Right atrium auricular region (tissue), 2 donors: Measurements from ENCODE around the gene CREB3L2. TPM values are rescaled to one million over a fixed set of nuclear protein-coding genes. Genes with fewer than 3 reads are reported as not detected.

Experiments
- DNase-seq: peaks from one replicate; pipeline ENCODE4 v3.0.0-alpha.2; 2019; ENCODE audit warnings: low spot score
- H3K27ac ChIP-seq, 2 donors: fragments of 200-600 bp; sonication (generic); 1 replicate in 1 of 2; 2 replicates in 1 of 2; pipeline ENCODE4 v1.5.1; 2016 to 2019
- H3K27me3 ChIP-seq, 2 donors: fragments of 200-600 bp; sonication (generic); one replicate each; pipeline versions ENCODE4 v1.5.1 to v1.6.0; 2017 to 2019
- H3K36me3 ChIP-seq: fragments of 200-600 bp; sonication (generic); one replicate; pipeline ENCODE4 v1.5.1; 2016
- H3K4me1 ChIP-seq, 2 donors: fragments of 200-600 bp; sonication (generic); one replicate each; pipeline versions ENCODE4 v1.5.1 to v1.6.0; 2017 to 2019
- H3K4me3 ChIP-seq, 2 donors: fragments of 200-600 bp; sonication (generic); 1 replicate in 1 of 2; 2 replicates in 1 of 2; pipeline ENCODE4 v1.5.1; 2017 to 2019; ENCODE audit warnings: mild to moderate bottlenecking in 1 of 2, moderate library complexity in 1 of 2
- H3K9me3 ChIP-seq, 2 donors: fragments of 200-600 bp; sonication (generic); one replicate each; pipeline ENCODE4 v1.5.1; 2019
- CTCF ChIP-seq, 2 donors: fragments of 200-600 bp; sonication (generic); IDR thresholded peaks; one replicate each; pipeline ENCODE4 v1.5.1; 2019; ENCODE audit warnings: antibody characterized with exemption in 2 of 2
- total RNA-seq, 2 donors: library from RNA; depleted of rRNA; stranded (reverse); fragments of >200 nt; gene quantifications; one replicate each; pipeline ENCODE4 v1.1.0, GENCODE V29; 2016

Gene CREB3L2
- total RNA-seq, 2 donors from 2014 or later: 25.6 to 39.6 TPM

GRCh38 chr7:137961200-137962177 lies 40.4 kb downstream of the CREB3L2 start:
- no peak for DNase-seq
- H3K4me1 ChIP-seq: peaks cover 0 to 70% of the 10 kb centered on the region in 2 donors
- H3K4me3 ChIP-seq: no peak overlapping the region
- no peaks in the 10 kb centered on the region for H3K27me3 ChIP-seq
- H3K36me3 ChIP-seq: no peaks in the 10 kb centered on the region
- no peak for TF ChIP-seq CTCF (IDR thresholded peaks at IDR 0.05)
- H3K27ac ChIP-seq: no peak overlapping the region
- H3K9me3 ChIP-seq: no peaks in the 10 kb centered on the region

- no peak for DNase-seq
- TF ChIP-seq CTCF (IDR thresholded peaks at IDR 0.05): no peak
- Histone ChIP-seq H3K36me3 (no peaks in the 10 kb centered on the region), H3K27ac (no peak overlapping the region), H3K4me3 (no peak overlapping the region), H3K4me1 (peaks cover 0 to 71% of the 10 kb centered on the region in 2 donors), H3K9me3 (no peaks in the 10 kb centered on the region), H3K27me3 (no peaks in the 10 kb centered on the region)
Measured at GRCh38 chr7:137960020-137960419, 41.9 kb downstream of the CREB3L2 start.

GRCh38 chr7:137958470-137959431 lies 43.1 kb downstream of the CREB3L2 start:
- no peak for DNase-seq
- Histone ChIP-seq H3K36me3 (no peaks in the 10 kb centered on the region), H3K4me1 (peaks cover 0 to 74% of the 10 kb centered on the region in 2 donors), H3K27ac (peak overlapping the region; percentile 49 to 63), H3K4me3 (no peak overlapping the region), H3K9me3 (no peaks in the 10 kb centered on the region), H3K27me3 (no peaks in the 10 kb centered on the region)
- TF ChIP-seq CTCF (IDR thresholded peaks at IDR 0.05): no peak

- H3K4me3 ChIP-seq: no peak overlapping the region
- peak; percentile 75 for DNase-seq
- H3K4me1 ChIP-seq: peaks cover 0 to 77% of the 10 kb centered on the region in 2 donors
- H3K27ac ChIP-seq: peak overlapping the region; percentile 49 to 63
- H3K36me3 ChIP-seq: no peaks in the 10 kb centered on the region
- no peaks in the 10 kb centered on the region for H3K9me3 ChIP-seq
- TF ChIP-seq CTCF (IDR thresholded peaks at IDR 0.05): no peak
- H3K27me3 ChIP-seq: no peaks in the 10 kb centered on the region
Measured at GRCh38 chr7:137957887-137958286, 44.0 kb downstream of the CREB3L2 start.

GRCh38 chr7:137956591-137956990 lies 45.3 kb downstream of the CREB3L2 start:
- no peak for DNase-seq
- Histone ChIP-seq H3K4me1 (peaks cover 0 to 83% of the 10 kb centered on the region in 2 donors), H3K27ac (peak overlapping the region; percentile 41 to 63), H3K36me3 (no peaks in the 10 kb centered on the region), H3K27me3 (no peaks in the 10 kb centered on the region), H3K9me3 (no peaks in the 10 kb centered on the region), H3K4me3 (no peak overlapping the region)
- no peak for TF ChIP-seq CTCF (IDR thresholded peaks at IDR 0.05)
